Hepatocyte (in vitro differentiated cells): ENCODE results near the gene RGS17. TPM values are rescaled to one million over a fixed set of nuclear protein-coding genes. Genes with fewer than 3 reads are reported as not detected.

Experiments
- DNase-seq: peaks from one replicate; pipeline ENCODE4 v3.0.0-alpha.2; 2016; ENCODE audit warnings: low spot score
- H2AFZ ChIP-seq: fragments of 200-600 bp; sonication (generic); 2 replicates; pipeline ENCODE4 v1.6.0; 2016; ENCODE audit warnings: antibody characterized with exemption, mild to moderate bottlenecking
- H3K27ac ChIP-seq: fragments of 200-600 bp; sonication (generic); 2 replicates; pipeline ENCODE4 v1.5.1; 2016; ENCODE audit warnings: mild to moderate bottlenecking
- H3K27me3 ChIP-seq: fragments of 200-600 bp; sonication (generic); 2 replicates; pipeline ENCODE4 v1.6.1; 2016
- H3K36me3 ChIP-seq: fragments of 200-600 bp; sonication (generic); replicated peaks from 2 replicates; pipeline ENCODE4 v1.5.1; 2016; ENCODE audit warnings: low read depth; ENCODE audit not compliant: insufficient read depth
- H3K4me1 ChIP-seq: fragments of 200-600 bp; sonication (generic); 2 replicates; pipeline ENCODE4 v1.5.1; 2016; ENCODE audit warnings: mild to moderate bottlenecking, moderate library complexity; ENCODE audit not compliant: insufficient read depth
- H3K4me2 ChIP-seq: fragments of 200-600 bp; sonication (generic); 2 replicates; pipeline ENCODE4 v1.6.0; 2016
- H3K4me3 ChIP-seq: fragments of 200-600 bp; sonication (generic); 2 replicates; pipeline ENCODE4 v1.5.1; 2016; ENCODE audit warnings: mild to moderate bottlenecking
- H3K79me2 ChIP-seq: fragments of 200-600 bp; sonication (generic); 2 replicates; pipeline ENCODE4 v1.6.0; 2017; ENCODE audit warnings: mild to moderate bottlenecking
- H3K9me2 ChIP-seq: fragments of 200-600 bp; sonication (generic); replicated peaks from 2 replicates; pipeline ENCODE4 v1.6.0; 2017; ENCODE audit warnings: mild to moderate bottlenecking; ENCODE audit not compliant: insufficient read depth
- H3K9me3 ChIP-seq: fragments of 200-600 bp; sonication (generic); 2 replicates; pipeline ENCODE4 v1.5.1; 2016; ENCODE audit warnings: low read depth, mild to moderate bottlenecking
- H4K20me1 ChIP-seq: fragments of 200-600 bp; sonication (generic); 2 replicates; pipeline ENCODE4 v1.6.0; 2016; ENCODE audit warnings: mild to moderate bottlenecking; ENCODE audit not compliant: insufficient read depth, poor library complexity, severe bottlenecking
- EZH2 ChIP-seq: fragments of 200-600 bp; sonication (generic); IDR thresholded peaks from 2 replicates; pipeline ENCODE4 v1.6.1; 2016; ENCODE audit warnings: antibody characterized with exemption, mild to moderate bottlenecking, borderline replicate concordance
- EZH2phosphoT487 ChIP-seq: fragments of 200-600 bp; sonication (generic); IDR thresholded peaks from one replicate; pipeline ENCODE4 v1.6.1; 2018; ENCODE audit warnings: antibody characterized with exemption, mild to moderate bottlenecking, low read depth, moderate library complexity; ENCODE audit not compliant: unreplicated experiment, severe bottlenecking
- WGBS: methylation state at CpG from one replicate; pipeline ENCODE4 v1.1.6; 2016; ENCODE audit warnings: low lambda C conversion rate; ENCODE audit errors: missing lambda C conversion rate; 5-methylcytosine and 5-hydroxymethylcytosine counted together
- polyA plus RNA-seq: library from polyadenylated mRNA; unstranded; fragments of >200 nt; fragmentation: Nextera tagmentation; extraction: Ambion mirVana; gene quantifications from 2 replicates; pipeline ENCODE4 v1.2.1, GENCODE V29; 2016
- total RNA-seq: library from RNA; depleted of rRNA; stranded (reverse); fragments of >200 nt; gene quantifications from 2 replicates; pipeline ENCODE4 v1.2.3, GENCODE V29; 2014
- TF ChIP-seq, protein P1 (sequence below): fragments of 200-600 bp; sonication (generic); IDR thresholded peaks from 2 replicates; pipeline ENCODE4 v1.5.1; 2016; ENCODE audit warnings: antibody characterized with exemption, mild to moderate bottlenecking; ENCODE audit not compliant: poor library complexity

Gene RGS17
- total and polyA plus RNA-seq, 2 experiments from 2014 or later = 0.27 to 0.97 TPM

DNA sequence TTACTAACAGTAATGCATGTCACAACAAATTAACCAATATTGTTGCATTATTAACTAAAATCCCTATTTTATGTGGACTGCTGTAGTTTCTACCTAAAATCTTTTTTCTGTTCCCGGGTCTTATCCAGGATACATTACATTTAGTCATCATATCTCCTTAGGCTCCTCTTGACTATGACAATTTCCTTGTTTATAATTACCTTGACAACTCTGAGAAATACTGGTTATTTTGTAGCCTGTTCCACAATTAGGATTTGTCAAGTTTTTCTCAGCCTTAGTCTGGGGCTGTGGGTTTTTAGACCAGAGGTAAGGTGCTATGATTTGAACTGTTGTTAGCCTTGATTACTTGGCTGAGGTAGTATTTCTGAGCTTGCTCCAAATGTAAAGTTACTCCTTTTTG is 152.0 kb downstream of the RGS17 start:
- Histone ChIP-seq H3K27me3 (no peaks in the 10 kb centered on the region), H3K36me3 (no peaks in the 10 kb centered on the region), H3K79me2 (peaks cover 86% of the 10 kb centered on the region), H3K9me2 (no peaks in the 10 kb centered on the region), H3K4me2 (no peak overlapping the region), H3K4me1 (peaks cover 19% of the 10 kb centered on the region), H4K20me1 (peaks cover 43% of the 10 kb centered on the region), H3K4me3 (no peak overlapping the region), H3K27ac (no peak overlapping the region), H3K9me3 (no peaks in the 10 kb centered on the region), H2AFZ (no peak overlapping the region)
- no peak for DNase-seq
- WGBS = 86% methylated on average over 1 of the region's 1 CpG
- TF ChIP-seq EZH2phosphoT487 = no peak
- TF ChIP-seq, protein P1, sequence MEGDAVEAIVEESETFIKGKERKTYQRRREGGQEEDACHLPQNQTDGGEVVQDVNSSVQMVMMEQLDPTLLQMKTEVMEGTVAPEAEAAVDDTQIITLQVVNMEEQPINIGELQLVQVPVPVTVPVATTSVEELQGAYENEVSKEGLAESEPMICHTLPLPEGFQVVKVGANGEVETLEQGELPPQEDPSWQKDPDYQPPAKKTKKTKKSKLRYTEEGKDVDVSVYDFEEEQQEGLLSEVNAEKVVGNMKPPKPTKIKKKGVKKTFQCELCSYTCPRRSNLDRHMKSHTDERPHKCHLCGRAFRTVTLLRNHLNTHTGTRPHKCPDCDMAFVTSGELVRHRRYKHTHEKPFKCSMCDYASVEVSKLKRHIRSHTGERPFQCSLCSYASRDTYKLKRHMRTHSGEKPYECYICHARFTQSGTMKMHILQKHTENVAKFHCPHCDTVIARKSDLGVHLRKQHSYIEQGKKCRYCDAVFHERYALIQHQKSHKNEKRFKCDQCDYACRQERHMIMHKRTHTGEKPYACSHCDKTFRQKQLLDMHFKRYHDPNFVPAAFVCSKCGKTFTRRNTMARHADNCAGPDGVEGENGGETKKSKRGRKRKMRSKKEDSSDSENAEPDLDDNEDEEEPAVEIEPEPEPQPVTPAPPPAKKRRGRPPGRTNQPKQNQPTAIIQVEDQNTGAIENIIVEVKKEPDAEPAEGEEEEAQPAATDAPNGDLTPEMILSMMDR = no peak

DNA sequence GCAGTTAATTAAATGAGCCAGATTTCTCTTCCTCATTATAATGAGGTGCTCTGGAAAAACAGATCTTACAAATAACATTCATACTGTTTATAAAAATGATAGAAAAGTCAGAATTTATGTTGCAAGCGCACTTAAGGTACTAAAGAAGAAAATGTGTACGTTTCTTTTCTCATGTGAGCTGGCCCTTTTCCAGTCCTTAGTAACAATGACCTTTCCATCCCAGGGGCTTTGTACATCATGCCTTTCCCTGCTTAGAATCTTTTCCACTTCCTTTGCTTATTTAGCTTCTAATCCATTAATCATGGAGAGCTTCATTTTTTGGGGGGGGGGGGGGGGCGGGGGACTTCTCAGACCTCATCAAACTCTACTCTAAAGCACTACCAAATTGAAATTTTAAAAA is 153.0 kb downstream of the RGS17 start:
- Histone ChIP-seq H3K27me3 (no peaks in the 10 kb centered on the region), H3K79me2 (peaks cover 93% of the 10 kb centered on the region), H2AFZ (no peak overlapping the region), H3K4me2 (no peak overlapping the region), H4K20me1 (peaks cover 43% of the 10 kb centered on the region), H3K9me3 (no peaks in the 10 kb centered on the region), H3K9me2 (no peaks in the 10 kb centered on the region), H3K27ac (no peak overlapping the region), H3K36me3 (no peaks in the 10 kb centered on the region), H3K4me3 (no peak overlapping the region), H3K4me1 (peaks cover 19% of the 10 kb centered on the region)
- WGBS = 71% methylated on average over 3 of the region's 3 CpGs
- no peak for DNase-seq
- no peak for TF ChIP-seq EZH2phosphoT487
- TF ChIP-seq, protein P1 = no peak
- TF ChIP-seq EZH2 = no peak

DNA sequence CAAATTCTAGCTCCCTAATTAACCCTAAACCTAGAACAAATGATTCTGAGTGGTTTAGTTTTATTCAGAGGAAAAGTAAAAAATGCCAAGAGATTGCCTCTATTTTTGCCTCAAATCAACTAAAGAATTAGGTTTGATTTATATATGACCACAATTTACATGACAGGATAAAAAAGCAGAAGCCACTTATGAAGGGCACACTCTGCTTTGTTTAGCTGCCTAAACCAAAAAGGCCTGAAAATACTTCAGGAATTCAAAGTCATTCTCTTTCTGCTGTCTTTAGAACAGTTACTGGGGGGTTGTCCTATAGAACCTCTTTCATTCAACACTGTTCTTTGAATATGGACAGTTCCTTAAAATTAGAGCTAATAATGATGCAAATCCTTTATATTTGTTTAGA is 153.5 kb downstream of the RGS17 start:
- H3K27ac ChIP-seq = no peak overlapping the region
- peaks cover 91% of the 10 kb centered on the region for H3K79me2 ChIP-seq
- no peaks in the 10 kb centered on the region for H3K27me3 ChIP-seq
- no peak overlapping the region for H3K4me3 ChIP-seq
- H3K4me2 ChIP-seq = no peak overlapping the region
- no peak for DNase-seq
- TF ChIP-seq, protein P1 = no peak
- TF ChIP-seq EZH2phosphoT487 = no peak
- no peak for TF ChIP-seq EZH2
- H3K4me1 ChIP-seq = peaks cover 19% of the 10 kb centered on the region
- no peaks in the 10 kb centered on the region for H3K36me3 ChIP-seq
- no peaks in the 10 kb centered on the region for H3K9me2 ChIP-seq
- peaks cover 40% of the 10 kb centered on the region for H4K20me1 ChIP-seq
- no peak overlapping the region for H2AFZ ChIP-seq
- no peaks in the 10 kb centered on the region for H3K9me3 ChIP-seq

DNA sequence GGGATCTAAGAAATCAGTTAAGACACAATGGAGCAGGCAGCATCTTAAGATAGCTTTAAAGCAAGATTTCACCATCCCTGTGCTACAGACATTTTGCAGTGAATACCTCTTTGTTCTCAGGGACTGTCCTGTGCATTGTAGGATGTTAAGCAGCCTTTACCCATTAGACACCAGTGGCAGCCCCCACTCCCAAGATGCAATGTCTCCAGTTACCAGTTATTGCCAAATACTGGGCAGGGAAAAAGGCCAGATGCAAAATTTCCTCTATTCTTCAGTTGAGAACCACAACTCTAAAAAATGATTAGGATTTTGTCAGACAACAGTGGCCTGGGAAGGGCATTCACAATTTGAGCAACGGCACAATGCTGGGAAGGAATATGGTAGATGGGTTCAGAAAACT is 154.3 kb downstream of the RGS17 start:
- Histone ChIP-seq H2AFZ (no peak overlapping the region), H3K4me1 (peaks cover 13% of the 10 kb centered on the region), H3K9me2 (no peaks in the 10 kb centered on the region), H3K9me3 (no peaks in the 10 kb centered on the region), H3K27me3 (no peaks in the 10 kb centered on the region), H3K27ac (no peak overlapping the region), H3K4me3 (no peak overlapping the region), H3K79me2 (peaks cover 83% of the 10 kb centered on the region), H3K36me3 (no peaks in the 10 kb centered on the region), H4K20me1 (peaks cover 32% of the 10 kb centered on the region), H3K4me2 (no peak overlapping the region)
- no peak for TF ChIP-seq EZH2phosphoT487
- TF ChIP-seq, protein P1 = no peak
- TF ChIP-seq EZH2 = no peak
- WGBS = 96% methylated on average over 1 of the region's 1 CpG
- no peak for DNase-seq
